AG04449 (cell line): ENCODE results near the gene EXOC7.

ENCODE experiments used
- CTCF ChIA-PET: fragments of 350-600 bp; formaldehyde crosslinking; extraction: SDS; loops from one replicate; lab custom pipeline; 2021; ENCODE audit warnings: antibody characterized with exemption; lab: Yijun Ruan, JAX
- POLR2A ChIA-PET: fragments of 400-600, 350-600 bp; formaldehyde crosslinking; extraction: SDS; loops from one replicate; lab custom pipeline; 2020; ENCODE audit warnings: antibody characterized with exemption, inconsistent platforms; lab: Yijun Ruan, JAX
- DNase-seq: peaks from one replicate; pipeline ENCODE4 v3.0.0-alpha.2; 2010; ENCODE audit warnings: low read depth, low spot score
- H3K4me3 ChIP-seq: 2 replicates; pipeline ENCODE4 v1.5.1; 2011; ENCODE audit warnings: low read depth, mild to moderate bottlenecking, control low read depth, low read length
- TF ChIP-seq, protein P1 (sequence below): IDR thresholded peaks from one replicate; pipeline ENCODE4 v1.5.1; 2011; ENCODE audit warnings: mild to moderate bottlenecking, moderate library complexity, low read length, control low read depth, inconsistent platforms; ENCODE audit not compliant: insufficient read depth; ENCODE audit errors: missing control alignments

Gene EXOC7

DNA sequence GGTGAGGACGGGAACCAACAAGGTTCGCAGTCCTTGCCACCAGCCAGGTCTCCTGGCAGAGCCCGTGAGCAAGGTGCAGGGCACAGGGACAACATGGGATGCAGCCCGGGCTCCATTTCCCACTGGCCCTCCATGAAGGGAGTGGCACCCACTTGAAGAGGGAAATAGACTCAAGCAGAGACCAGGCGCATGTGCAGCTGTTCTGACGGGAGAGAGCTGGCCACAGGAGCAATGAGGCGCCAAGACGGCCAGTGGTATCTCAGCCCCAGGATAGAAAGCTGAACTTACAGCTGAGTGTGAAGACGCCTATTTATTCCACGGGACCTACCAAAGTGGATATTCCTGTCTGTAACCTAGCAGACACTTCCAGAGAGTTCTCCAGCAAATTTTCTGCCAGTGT, 45.6 kb upstream of the EXOC7 start:
- ChIA-PET POLR2A (no interaction called here), CTCF (interaction anchor here (1.0 to 1.4 kb wide), 4 partner anchors 17 to 131 kb away, joined by 3 to 5 read pairs (median 4); no protein-coding TSS in a partner anchor)
- H3K4me3 ChIP-seq, result no peak overlapping the region
- no peak for DNase-seq
- TF ChIP-seq, protein P1, sequence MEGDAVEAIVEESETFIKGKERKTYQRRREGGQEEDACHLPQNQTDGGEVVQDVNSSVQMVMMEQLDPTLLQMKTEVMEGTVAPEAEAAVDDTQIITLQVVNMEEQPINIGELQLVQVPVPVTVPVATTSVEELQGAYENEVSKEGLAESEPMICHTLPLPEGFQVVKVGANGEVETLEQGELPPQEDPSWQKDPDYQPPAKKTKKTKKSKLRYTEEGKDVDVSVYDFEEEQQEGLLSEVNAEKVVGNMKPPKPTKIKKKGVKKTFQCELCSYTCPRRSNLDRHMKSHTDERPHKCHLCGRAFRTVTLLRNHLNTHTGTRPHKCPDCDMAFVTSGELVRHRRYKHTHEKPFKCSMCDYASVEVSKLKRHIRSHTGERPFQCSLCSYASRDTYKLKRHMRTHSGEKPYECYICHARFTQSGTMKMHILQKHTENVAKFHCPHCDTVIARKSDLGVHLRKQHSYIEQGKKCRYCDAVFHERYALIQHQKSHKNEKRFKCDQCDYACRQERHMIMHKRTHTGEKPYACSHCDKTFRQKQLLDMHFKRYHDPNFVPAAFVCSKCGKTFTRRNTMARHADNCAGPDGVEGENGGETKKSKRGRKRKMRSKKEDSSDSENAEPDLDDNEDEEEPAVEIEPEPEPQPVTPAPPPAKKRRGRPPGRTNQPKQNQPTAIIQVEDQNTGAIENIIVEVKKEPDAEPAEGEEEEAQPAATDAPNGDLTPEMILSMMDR, result no peak

DNA sequence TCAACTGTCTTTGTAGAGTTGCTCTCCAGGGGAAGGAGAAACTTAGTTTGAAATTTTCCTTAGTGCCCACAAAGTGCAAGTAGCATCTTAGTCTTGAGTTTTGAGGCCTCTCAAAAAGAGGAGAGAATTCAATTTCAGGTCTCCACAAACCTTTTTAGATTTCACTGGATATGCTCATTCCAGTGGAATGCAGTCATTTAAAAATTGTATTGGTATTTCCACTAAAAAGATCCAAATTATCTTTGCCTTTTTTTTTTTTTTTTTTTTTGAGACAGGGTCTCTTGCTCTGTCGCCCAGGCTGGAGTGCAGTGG, 44.4 kb upstream of the EXOC7 start:
- H3K4me3 ChIP-seq, result no peak overlapping the region
- TF ChIP-seq, protein P1, result no peak
- DNase-seq, result no peak
- POLR2A ChIA-PET, result no interaction called here
- CTCF ChIA-PET, result interaction anchor here (0.6 to 1.1 kb wide), 2 partner anchors 19 to 1253 kb away, joined by 3 read pairs; no protein-coding TSS in a partner anchor

- CTCF ChIA-PET, result interaction anchor here (0.7 to 3.2 kb wide), 14 partner anchors 11 to 251 kb away, joined by 3 to 27 read pairs (median 4); no protein-coding TSS in a partner anchor
- no peak overlapping the region for H3K4me3 ChIP-seq
- TF ChIP-seq, protein P1, result peak; percentile 33
- POLR2A ChIA-PET, result no interaction called here
- no peak for DNase-seq
These were observed 43.8 kb upstream of the EXOC7 start for GRCh38 chr17:76147211-76148014.

- ChIA-PET POLR2A (no interaction called here), CTCF (interaction anchor here (0.7 to 3.2 kb wide), 17 partner anchors 12 to 143 kb away, joined by 3 to 27 read pairs (median 4); no protein-coding TSS in a partner anchor)
- no peak overlapping the region for H3K4me3 ChIP-seq
- no peak for DNase-seq
- TF ChIP-seq, protein P1, result no peak
These were observed 42.7 kb upstream of the EXOC7 start for GRCh38 chr17:76146053-76146851.

DNA sequence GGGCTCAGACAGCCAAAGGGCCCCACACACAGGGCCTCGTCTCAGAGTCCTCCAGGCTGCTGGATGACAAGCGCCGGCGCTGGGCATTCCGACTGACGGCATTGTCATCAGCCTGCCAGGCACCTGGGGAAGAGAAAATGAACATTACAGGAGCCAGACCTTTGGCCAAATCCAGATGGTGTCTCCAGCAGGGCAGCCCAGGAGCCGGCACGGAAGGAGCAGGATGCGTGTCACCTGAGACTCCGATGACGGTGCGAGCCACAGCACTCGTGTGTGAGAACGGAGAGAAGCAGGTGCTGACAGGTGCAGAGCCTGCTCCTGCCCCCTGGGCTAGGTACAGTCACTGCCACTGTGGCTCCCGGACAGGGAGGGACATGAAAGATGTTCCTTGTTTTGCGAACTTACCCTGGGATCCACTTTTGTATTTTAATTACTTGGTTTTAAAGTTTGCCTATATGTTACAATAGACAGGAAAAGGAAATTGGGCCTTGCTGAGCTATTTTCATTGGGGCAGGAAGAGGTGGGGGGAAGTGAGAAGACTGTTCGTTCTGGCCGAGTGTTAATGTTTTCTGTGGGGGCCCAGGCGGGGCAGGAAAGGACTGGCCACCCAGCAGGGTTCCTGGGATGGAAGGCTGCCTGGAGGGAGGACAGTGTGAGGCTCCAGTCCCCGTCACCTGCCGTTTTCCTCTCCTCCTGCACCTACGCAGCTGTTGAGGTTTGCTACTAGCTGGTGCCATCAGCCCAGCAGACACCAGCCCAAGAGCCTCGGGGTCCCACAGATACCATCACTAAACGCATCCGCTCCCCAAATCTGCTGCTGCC, 41.9 kb upstream of the EXOC7 start:
- POLR2A ChIA-PET, result no interaction called here
- TF ChIP-seq, protein P1, result no peak
- no peak for DNase-seq
- H3K4me3 ChIP-seq, result no peak overlapping the region
- CTCF ChIA-PET, result interaction anchor here (0.9 to 3.2 kb wide), 11 partner anchors 13 to 134 kb away, joined by 3 to 27 read pairs (median 4); no protein-coding TSS in a partner anchor
